Brain microvascular endothelial cell (primary cell): ENCODE results near the gene ABLIM1.

Experiments used
- DNase-seq: peaks from one replicate; pipeline ENCODE4 v3.0.0-alpha.2; 2020
- H3K27ac ChIP-seq: fragments of 250-450 bp; sonication (Bioruptor Pico); 2 replicates; pipeline ENCODE4 v1.5.1; 2020; ENCODE audit warnings: mild to moderate bottlenecking, moderate library complexity
- H3K27me3 ChIP-seq: fragments of 250-450 bp; sonication (Bioruptor Pico); replicated peaks from 2 replicates; pipeline ENCODE4 v1.5.1; 2020; ENCODE audit warnings: mild to moderate bottlenecking
- H3K36me3 ChIP-seq: fragments of 250-450 bp; sonication (Bioruptor Pico); replicated peaks from 2 replicates; pipeline ENCODE4 v1.5.1; 2020; ENCODE audit warnings: mild to moderate bottlenecking
- H3K4me3 ChIP-seq: 2 replicates; pipeline ENCODE4 v1.5.1; 2011; ENCODE audit warnings: low read depth, mild to moderate bottlenecking, control low read depth, low read length, moderate library complexity
- in situ Hi-C: cut with HindIII; loops from 2 replicates; pipeline ENCODE4 v1.10.0; 2017; ENCODE audit warnings: low sequenced_read_pairs, low pct_ligation_motif_present
- TF ChIP-seq, protein P1 (sequence below): IDR thresholded peaks from 2 replicates; pipeline ENCODE4 v1.5.1; 2011; ENCODE audit warnings: low read depth, mild to moderate bottlenecking, moderate library complexity, low read length, control low read depth, inconsistent platforms; ENCODE audit errors: missing control alignments

Gene ABLIM1

GRCh38 chr10:114665873-114666272 lies 7.8 kb upstream of the ABLIM1 start:
- Histone ChIP-seq H3K27ac (no peak overlapping the region), H3K36me3 (no peaks in the 10 kb centered on the region), H3K4me3 (no peak overlapping the region), H3K27me3 (no peaks in the 10 kb centered on the region)
- in situ Hi-C loops = no loop called here
- no peak for DNase-seq
- TF ChIP-seq, protein P1, sequence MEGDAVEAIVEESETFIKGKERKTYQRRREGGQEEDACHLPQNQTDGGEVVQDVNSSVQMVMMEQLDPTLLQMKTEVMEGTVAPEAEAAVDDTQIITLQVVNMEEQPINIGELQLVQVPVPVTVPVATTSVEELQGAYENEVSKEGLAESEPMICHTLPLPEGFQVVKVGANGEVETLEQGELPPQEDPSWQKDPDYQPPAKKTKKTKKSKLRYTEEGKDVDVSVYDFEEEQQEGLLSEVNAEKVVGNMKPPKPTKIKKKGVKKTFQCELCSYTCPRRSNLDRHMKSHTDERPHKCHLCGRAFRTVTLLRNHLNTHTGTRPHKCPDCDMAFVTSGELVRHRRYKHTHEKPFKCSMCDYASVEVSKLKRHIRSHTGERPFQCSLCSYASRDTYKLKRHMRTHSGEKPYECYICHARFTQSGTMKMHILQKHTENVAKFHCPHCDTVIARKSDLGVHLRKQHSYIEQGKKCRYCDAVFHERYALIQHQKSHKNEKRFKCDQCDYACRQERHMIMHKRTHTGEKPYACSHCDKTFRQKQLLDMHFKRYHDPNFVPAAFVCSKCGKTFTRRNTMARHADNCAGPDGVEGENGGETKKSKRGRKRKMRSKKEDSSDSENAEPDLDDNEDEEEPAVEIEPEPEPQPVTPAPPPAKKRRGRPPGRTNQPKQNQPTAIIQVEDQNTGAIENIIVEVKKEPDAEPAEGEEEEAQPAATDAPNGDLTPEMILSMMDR = no peak

GRCh38 chr10:114665406-114665805 lies 7.3 kb upstream of the ABLIM1 start:
- Histone ChIP-seq H3K4me3 (no peak overlapping the region), H3K27ac (no peak overlapping the region), H3K27me3 (no peaks in the 10 kb centered on the region), H3K36me3 (no peaks in the 10 kb centered on the region)
- in situ Hi-C loops = no loop called here
- no peak for DNase-seq
- TF ChIP-seq, protein P1 = no peak

GRCh38 chr10:114664127-114664526 lies 6.1 kb upstream of the ABLIM1 start:
- no peak for DNase-seq
- Histone ChIP-seq H3K4me3 (no peak overlapping the region), H3K27ac (no peak overlapping the region), H3K27me3 (no peaks in the 10 kb centered on the region), H3K36me3 (no peaks in the 10 kb centered on the region)
- in situ Hi-C loops = no loop called here
- TF ChIP-seq, protein P1 = no peak

GRCh38 chr10:114663626-114664025 lies 5.6 kb upstream of the ABLIM1 start:
- in situ Hi-C loops = no loop called here
- DNase-seq = no peak
- TF ChIP-seq, protein P1 = no peak
- Histone ChIP-seq H3K27ac (no peak overlapping the region), H3K27me3 (no peaks in the 10 kb centered on the region), H3K4me3 (no peak overlapping the region), H3K36me3 (no peaks in the 10 kb centered on the region)

DNA sequence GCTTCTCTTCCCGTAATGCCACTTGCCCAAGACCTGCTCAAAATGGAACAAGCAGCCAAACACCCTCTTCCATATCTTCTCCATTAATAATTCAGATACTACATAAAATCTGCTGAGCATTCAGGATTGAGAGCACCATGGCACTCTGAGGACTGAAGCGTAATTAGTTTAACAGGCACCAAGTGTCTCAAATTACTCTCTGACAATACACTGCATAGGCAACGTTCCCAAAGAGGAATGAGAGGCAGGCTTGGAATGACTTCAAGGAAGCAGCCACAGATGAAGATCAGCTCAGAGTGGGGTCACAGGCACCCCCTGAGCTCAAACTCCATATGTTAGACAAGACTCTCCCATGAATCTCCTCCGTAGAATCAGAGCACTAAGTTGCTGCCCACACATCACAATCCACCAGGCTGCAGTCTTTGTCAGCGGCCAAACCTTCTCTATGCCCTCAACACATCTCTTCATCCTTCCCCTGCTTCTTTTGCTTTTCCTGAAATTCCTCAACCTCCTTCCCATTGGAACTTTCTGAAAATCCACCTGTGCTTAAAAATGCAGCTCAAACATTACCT lies 4.7 kb upstream of the ABLIM1 start:
- in situ Hi-C loops = no loop called here
- H3K27me3 ChIP-seq = no peaks in the 10 kb centered on the region
- H3K4me3 ChIP-seq = no peak overlapping the region
- no peak overlapping the region for H3K27ac ChIP-seq
- DNase-seq = no peak
- TF ChIP-seq, protein P1 = no peak
- no peaks in the 10 kb centered on the region for H3K36me3 ChIP-seq

GRCh38 chr10:114661212-114661880 lies 3.3 kb upstream of the ABLIM1 start:
- TF ChIP-seq, protein P1 = no peak
- Histone ChIP-seq H3K27ac (no peak overlapping the region), H3K27me3 (no peaks in the 10 kb centered on the region), H3K4me3 (no peak overlapping the region), H3K36me3 (no peaks in the 10 kb centered on the region)
- DNase-seq = no peak
- in situ Hi-C loops = no loop called here
